ENCODE measurements around the gene SRMS.

Gene SRMS

DNA sequence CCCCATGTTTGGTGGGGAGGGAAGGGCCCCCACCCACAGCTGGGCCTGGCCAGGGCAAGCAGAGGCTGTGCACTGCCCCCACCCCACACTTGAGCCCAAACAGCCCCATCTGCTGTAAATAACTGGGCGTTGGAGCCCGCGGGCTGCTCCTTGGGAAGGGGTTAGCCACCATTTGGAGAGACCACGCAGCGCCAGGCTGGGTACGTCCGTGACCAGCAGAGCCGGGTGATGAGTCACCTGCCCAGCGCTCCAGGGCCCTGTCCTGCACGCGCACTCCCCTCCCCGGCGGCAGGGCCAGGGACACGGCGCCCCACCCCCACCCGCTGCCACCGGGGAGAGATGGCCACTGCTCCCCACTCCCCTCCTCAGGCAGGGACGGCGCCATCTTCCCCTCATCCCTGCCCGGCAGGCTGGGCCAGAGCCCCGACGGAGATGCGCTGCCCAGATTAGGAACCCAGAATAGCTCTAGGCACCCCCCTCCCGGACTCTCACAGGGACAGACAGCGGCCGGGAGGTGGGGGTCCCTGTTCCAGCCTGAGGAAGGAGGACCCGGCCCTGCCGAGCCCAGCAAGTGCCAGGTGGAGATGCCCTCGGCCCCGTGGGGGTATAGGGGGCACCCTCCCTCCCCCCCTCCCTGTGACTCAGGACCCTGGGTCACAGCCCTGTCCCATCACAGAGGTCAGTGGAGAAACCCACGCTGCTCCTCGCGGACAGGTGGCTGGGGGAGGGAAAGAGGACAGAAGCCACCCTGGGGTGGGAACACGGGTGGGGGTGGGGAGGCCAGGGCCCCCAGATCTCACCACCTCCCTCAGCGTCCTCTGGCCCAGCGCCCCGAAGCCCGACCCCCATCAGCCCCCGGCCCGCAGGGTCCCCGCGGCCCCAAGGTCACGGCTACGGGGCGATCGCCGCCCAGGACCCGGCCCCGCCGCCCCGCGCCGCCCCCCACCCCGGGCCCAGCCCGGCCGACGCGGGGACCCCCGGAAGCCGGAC is 49.3 kb downstream of the SRMS start:
- H3K27ac Mint-ChIP-seq = no peak overlapping the region
- H3K36me3 Mint-ChIP-seq = no peaks in the 10 kb centered on the region
- peaks cover 9 to 35% of the 10 kb centered on the region in 2 donors for H3K27me3 Mint-ChIP-seq
- ATAC-seq (replicated peaks) (no peak), DNase-seq (no peak)
- no peaks in the 10 kb centered on the region for H3K9me3 Mint-ChIP-seq
- H3K4me3 Mint-ChIP-seq = peak overlapping the region; percentile 46 to 66
- H3K4me1 Mint-ChIP-seq = peaks cover 7 to 20% of the 10 kb centered on the region in 2 donors

- H3K4me1 Mint-ChIP-seq = peaks cover 7 to 20% of the 10 kb centered on the region in 2 donors
- ATAC-seq (replicated peaks) = no peak
- H3K9me3 Mint-ChIP-seq = peaks cover 2 to 5% of the 10 kb centered on the region in 2 donors
- H3K27ac Mint-ChIP-seq = peak overlapping the region; percentile 51
- peak overlapping the region in 1 of 2 donors; percentile 50 for H3K4me3 Mint-ChIP-seq
- DNase-seq = no peak
- peaks cover 18 to 35% of the 10 kb centered on the region in 2 donors for H3K27me3 Mint-ChIP-seq
- H3K36me3 Mint-ChIP-seq = no peaks in the 10 kb centered on the region
Observed at GRCh38 chr20:63497138-63497945, 50.2 kb downstream of the SRMS start.

GRCh38 chr20:63496596-63497120 is 50.9 kb downstream of the SRMS start:
- Mint-ChIP-seq H3K36me3 (no peaks in the 10 kb centered on the region), H3K27me3 (peaks cover 20 to 36% of the 10 kb centered on the region in 2 donors), H3K9me3 (peaks cover 8% of the 10 kb centered on the region in 2 donors), H3K27ac (peak overlapping the region; percentile 51), H3K4me1 (peaks cover 7 to 20% of the 10 kb centered on the region in 2 donors), H3K4me3 (peak overlapping the region; percentile 50 to 65)
- ATAC-seq (replicated peaks) = peak; percentile 19 to 25
- DNase-seq = no peak

DNA sequence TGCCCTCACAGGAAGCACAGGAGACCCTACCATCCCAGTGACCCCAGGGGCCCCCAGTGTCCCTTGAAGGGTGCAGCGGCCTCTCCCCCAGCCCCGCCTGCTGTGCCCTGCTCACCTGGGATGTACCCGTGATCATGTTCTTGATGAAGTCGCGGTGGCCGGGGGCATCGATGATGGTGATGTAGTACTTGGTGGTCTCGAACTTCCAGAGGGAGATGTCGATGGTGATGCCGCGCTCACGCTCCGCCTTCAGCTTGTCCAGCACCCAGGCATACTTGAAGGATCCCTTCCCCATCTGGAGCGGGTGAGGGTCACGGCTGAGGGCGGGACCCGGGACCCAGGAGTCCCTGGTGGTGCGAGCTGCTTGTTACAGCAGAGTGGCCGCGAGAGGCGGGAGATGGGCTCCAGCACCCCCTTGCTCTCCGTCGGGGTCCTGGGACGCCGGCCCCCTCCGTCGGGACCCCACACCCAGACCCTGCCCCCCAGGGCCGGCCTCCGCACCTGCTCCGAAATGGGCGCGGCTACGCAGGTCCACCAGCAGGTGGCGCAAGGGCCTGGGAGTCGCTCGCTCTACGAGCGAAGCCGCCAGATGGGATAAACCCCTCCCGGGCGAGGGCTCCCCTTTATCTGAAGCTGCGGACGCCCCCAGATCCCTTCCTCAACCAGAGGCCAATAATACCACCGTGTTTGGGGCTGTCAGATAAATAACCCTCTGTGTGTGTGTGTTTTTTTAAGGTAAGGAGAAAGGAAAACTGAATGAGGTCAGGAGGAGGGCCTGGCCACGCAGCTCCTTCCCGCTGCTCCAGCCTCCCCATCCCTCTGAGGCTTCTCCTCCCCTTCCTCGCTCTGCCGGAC is 51.6 kb downstream of the SRMS start:
- Mint-ChIP-seq H3K4me1 (peaks cover 7 to 20% of the 10 kb centered on the region in 2 donors), H3K36me3 (no peaks in the 10 kb centered on the region), H3K9me3 (peaks cover 8 to 11% of the 10 kb centered on the region in 2 donors), H3K27ac (no peak overlapping the region), H3K4me3 (peak overlapping the region; percentile 65 to 66), H3K27me3 (peaks cover 25 to 43% of the 10 kb centered on the region in 2 donors)
- ATAC-seq (replicated peaks) = peak; percentile 76 to 78
- DNase-seq = peak; percentile 39

DNA sequence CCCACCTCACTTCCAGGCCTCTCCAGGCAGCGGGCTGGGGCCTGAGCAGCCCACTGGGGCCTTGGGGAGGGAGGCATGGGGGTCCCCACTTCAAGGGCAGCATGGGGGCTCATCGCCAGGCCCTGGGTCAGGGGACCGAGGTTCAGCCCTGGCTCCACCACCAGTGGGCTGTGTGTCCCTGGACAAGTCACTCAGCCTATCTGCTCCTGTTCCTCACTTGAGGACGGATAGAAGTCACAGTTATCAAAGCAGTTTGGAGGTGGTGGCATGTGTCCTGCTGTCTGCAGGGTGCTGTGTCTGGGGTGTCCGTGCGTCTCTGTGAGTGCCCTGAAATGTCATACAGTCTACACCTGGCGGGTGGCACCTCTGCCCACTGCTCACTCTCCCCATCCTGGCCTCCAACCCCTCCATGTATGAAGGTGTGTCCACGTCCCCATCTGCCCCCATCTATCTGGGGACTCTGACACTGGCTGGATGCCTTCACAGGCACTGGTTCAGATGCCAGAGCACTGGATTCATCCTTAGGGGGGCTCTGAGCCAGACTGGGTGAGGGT is 52.3 kb downstream of the SRMS start:
- Mint-ChIP-seq H3K4me3 (no peak overlapping the region), H3K4me1 (peaks cover 7 to 20% of the 10 kb centered on the region in 2 donors), H3K36me3 (no peaks in the 10 kb centered on the region), H3K9me3 (peaks cover 8 to 11% of the 10 kb centered on the region in 2 donors), H3K27me3 (peaks cover 28 to 48% of the 10 kb centered on the region in 2 donors), H3K27ac (no peak overlapping the region)
- DNase-seq (no peak), ATAC-seq (replicated peaks) (no peak)

DNA sequence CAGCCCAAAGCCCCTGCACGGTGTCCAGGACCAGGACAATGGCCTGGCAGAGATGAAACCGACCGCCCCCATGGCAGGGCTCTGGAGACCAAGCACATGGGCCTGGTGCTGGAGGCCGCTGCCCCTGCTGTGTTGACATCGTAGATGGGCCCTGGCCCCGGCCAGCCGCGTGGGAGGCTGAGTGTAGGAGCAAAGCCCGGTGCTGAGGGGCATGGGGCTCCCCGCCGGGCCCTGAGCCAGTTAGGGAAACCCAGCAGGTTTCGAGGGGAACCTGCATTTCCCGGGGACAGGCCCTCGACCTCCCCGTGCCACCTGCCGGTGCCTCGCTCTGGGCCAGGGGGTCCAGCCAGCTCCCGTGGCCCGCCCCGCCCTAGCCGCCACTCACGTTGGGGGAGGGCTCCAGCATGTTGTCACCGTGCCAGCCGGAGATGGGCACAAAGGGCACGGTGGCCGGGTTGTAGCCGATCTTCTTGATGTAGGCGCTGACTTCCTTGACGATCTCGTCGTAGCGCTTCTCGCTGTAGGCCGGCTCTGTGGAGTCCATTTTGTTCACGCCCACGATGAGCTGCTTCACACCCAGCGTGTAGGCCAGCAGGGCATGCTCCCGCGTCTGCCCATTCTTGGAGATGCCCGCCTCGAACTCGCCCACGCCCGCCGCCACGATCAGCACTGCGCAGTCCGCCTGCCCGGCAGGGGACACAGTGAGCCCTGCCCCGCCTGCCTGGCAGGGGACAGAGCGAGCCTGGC is 53.0 kb downstream of the SRMS start:
- Mint-ChIP-seq H3K36me3 (no peaks in the 10 kb centered on the region), H3K27ac (no peak overlapping the region), H3K9me3 (peaks cover 8 to 11% of the 10 kb centered on the region in 2 donors), H3K27me3 (peaks cover 34 to 55% of the 10 kb centered on the region in 2 donors), H3K4me1 (peaks cover 7 to 20% of the 10 kb centered on the region in 2 donors), H3K4me3 (no peak overlapping the region)
- DNase-seq (no peak), ATAC-seq (replicated peaks) (no peak)

GRCh38 chr20:63494084-63494419 is 53.5 kb downstream of the SRMS start:
- Mint-ChIP-seq H3K27ac (no peak overlapping the region), H3K9me3 (peaks cover 8 to 11% of the 10 kb centered on the region in 2 donors), H3K27me3 (peaks cover 37 to 60% of the 10 kb centered on the region in 2 donors), H3K4me1 (peaks cover 7 to 20% of the 10 kb centered on the region in 2 donors), H3K4me3 (no peak overlapping the region), H3K36me3 (no peaks in the 10 kb centered on the region)
- no peak for ATAC-seq (replicated peaks)
- DNase-seq = no peak

- peaks cover 37 to 65% of the 10 kb centered on the region in 2 donors for H3K27me3 Mint-ChIP-seq
- no peaks in the 10 kb centered on the region for H3K36me3 Mint-ChIP-seq
- no peak for DNase-seq
- H3K4me3 Mint-ChIP-seq = no peak overlapping the region
- H3K9me3 Mint-ChIP-seq = peaks cover 8 to 11% of the 10 kb centered on the region in 2 donors
- ATAC-seq (replicated peaks) = no peak
- no peak overlapping the region for H3K27ac Mint-ChIP-seq
- H3K4me1 Mint-ChIP-seq = peaks cover 7 to 20% of the 10 kb centered on the region in 2 donors
Observed at GRCh38 chr20:63493563-63494020, 54.0 kb downstream of the SRMS start.

DNA sequence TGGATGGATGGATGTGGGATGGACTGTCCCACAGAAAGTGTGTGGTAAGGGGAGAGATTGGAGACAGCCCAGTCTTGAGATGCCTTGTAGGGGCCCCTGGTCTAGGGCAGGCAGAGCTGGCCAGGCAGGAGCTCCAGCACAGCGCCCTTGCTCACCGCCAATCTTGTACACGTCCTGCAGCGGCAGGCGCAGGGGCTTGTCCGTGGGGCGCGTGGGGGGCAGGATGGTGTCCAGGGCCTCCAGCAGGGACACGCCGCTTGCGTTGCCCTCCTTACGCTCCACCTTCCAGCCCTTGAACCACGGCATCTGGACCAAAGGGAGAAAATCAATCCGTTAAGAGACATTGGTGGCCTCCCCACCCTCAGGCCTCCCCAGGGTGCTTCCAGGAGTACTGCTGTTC is 54.6 kb downstream of the SRMS start:
- DNase-seq (no peak), ATAC-seq (replicated peaks) (no peak)
- H3K4me1 Mint-ChIP-seq = peaks cover 7 to 17% of the 10 kb centered on the region in 2 donors
- peaks cover 37 to 60% of the 10 kb centered on the region in 2 donors for H3K27me3 Mint-ChIP-seq
- H3K4me3 Mint-ChIP-seq = no peak overlapping the region
- no peaks in the 10 kb centered on the region for H3K36me3 Mint-ChIP-seq
- H3K9me3 Mint-ChIP-seq = peaks cover 8 to 11% of the 10 kb centered on the region in 2 donors
- H3K27ac Mint-ChIP-seq = no peak overlapping the region

DNA sequence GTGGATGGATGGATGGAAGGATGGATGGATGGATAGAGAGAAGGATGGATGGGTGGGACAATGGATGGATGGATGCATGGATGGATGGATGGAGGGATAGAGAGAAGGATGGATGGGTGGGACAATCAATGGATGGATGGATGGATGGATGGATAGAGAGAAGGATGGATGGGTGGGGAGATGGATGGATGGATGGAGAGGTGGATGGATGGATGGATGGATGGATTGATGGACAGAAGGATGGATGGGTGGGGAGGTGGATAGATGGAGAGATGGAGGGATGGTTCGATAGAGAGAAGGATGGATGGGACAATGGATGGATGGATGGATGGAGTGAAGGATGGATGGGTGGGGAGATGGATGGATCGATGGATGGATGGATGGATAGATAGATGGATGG is 55.0 kb downstream of the SRMS start:
- H3K4me3 Mint-ChIP-seq = no peak overlapping the region
- H3K27ac Mint-ChIP-seq = no peak overlapping the region
- peaks cover 7 to 13% of the 10 kb centered on the region in 2 donors for H3K4me1 Mint-ChIP-seq
- no peaks in the 10 kb centered on the region for H3K36me3 Mint-ChIP-seq
- ATAC-seq (replicated peaks) (no peak), DNase-seq (no peak)
- H3K9me3 Mint-ChIP-seq = peaks cover 8 to 11% of the 10 kb centered on the region in 2 donors
- peaks cover 37 to 58% of the 10 kb centered on the region in 2 donors for H3K27me3 Mint-ChIP-seq

- ATAC-seq (replicated peaks) = no peak
- H3K27me3 Mint-ChIP-seq = peaks cover 36 to 56% of the 10 kb centered on the region in 2 donors
- DNase-seq = no peak
- H3K27ac Mint-ChIP-seq = no peak overlapping the region
- no peak overlapping the region for H3K4me3 Mint-ChIP-seq
- H3K36me3 Mint-ChIP-seq = no peaks in the 10 kb centered on the region
- H3K9me3 Mint-ChIP-seq = peaks cover 8 to 11% of the 10 kb centered on the region in 2 donors
- H3K4me1 Mint-ChIP-seq = peaks cover 5 to 6% of the 10 kb centered on the region in 2 donors
Observed at GRCh38 chr20:63491635-63492230, 55.8 kb downstream of the SRMS start.

- Mint-ChIP-seq H3K27me3 (peaks cover 38 to 54% of the 10 kb centered on the region in 2 donors), H3K27ac (no peak overlapping the region), H3K4me1 (peaks cover 0 to under 1% of the 10 kb centered on the region in 2 donors), H3K4me3 (no peak overlapping the region), H3K36me3 (peaks cover 0 to 3% of the 10 kb centered on the region in 2 donors), H3K9me3 (peaks cover 8 to 14% of the 10 kb centered on the region in 2 donors)
- ATAC-seq (replicated peaks) = no peak
- no peak for DNase-seq
Observed at GRCh38 chr20:63491078-63491477, 56.5 kb downstream of the SRMS start.

Measured in stimulated activated naive B cell treated with anti-CD40 and anti-IgM and Interleukin-4, amounts not matched to agents 10 μg/mL and 1 μg/mL and 100 μg/mL, for 72 hours (primary cell).